HG03378 (cell line): ENCODE results near the gene CMTM3.
A peak's percentile ranks its signal among the peaks of the same experiment; 100 is the strongest.
"Not testable (repeated sequence)": the region's sequence is repeated elsewhere in the genome, so short reads cannot be mapped to it uniquely, and the experiment has no call there.

Experiments used
- ATAC-seq: cut with Tn5 transposase; IDR thresholded peaks from one replicate; pipeline ENCODE4 v1.9.1; 2021; ENCODE audit warnings: mild to moderate bottlenecking, moderate library complexity; ENCODE audit not compliant: unreplicated experiment

CMTM3 gene

GRCh38 chr16:66630561-66631260 is 26.2 kb downstream of the CMTM3 start:
- not testable (repeated sequence) for ATAC-seq

GRCh38 chr16:66631558-66631957 is 27.1 kb downstream of the CMTM3 start:
- not testable (repeated sequence) for ATAC-seq

- ATAC-seq, result no peak
Observed at GRCh38 chr16:66634527-66635196, 30.2 kb downstream of the CMTM3 start.

- no peak for ATAC-seq
Observed at GRCh38 chr16:66635406-66635805, 30.9 kb downstream of the CMTM3 start.

- ATAC-seq, result no peak
Observed at GRCh38 chr16:66636199-66636598, 31.7 kb downstream of the CMTM3 start.

- ATAC-seq, result no peak
Observed at GRCh38 chr16:66637806-66638205, 33.3 kb downstream of the CMTM3 start.

GRCh38 chr16:66639091-66639885 is 34.8 kb downstream of the CMTM3 start:
- ATAC-seq, result no peak

- no peak for ATAC-seq
Observed at GRCh38 chr16:66640724-66641314, 36.3 kb downstream of the CMTM3 start.

- ATAC-seq, result no peak
Observed at GRCh38 chr16:66641387-66641786, 36.9 kb downstream of the CMTM3 start.

GRCh38 chr16:66647866-66648265 is 43.4 kb downstream of the CMTM3 start:
- ATAC-seq, result no peak

GRCh38 chr16:66649167-66649566 is 44.7 kb downstream of the CMTM3 start:
- ATAC-seq, result no peak

GRCh38 chr16:66649636-66650205 is 45.2 kb downstream of the CMTM3 start:
- no peak for ATAC-seq

- peak; percentile 89 for ATAC-seq
Observed at GRCh38 chr16:66650707-66651473, 46.4 kb downstream of the CMTM3 start.

- ATAC-seq, result no peak
Observed at GRCh38 chr16:66651474-66651765, 46.9 kb downstream of the CMTM3 start.

- ATAC-seq, result no peak
Observed at GRCh38 chr16:66651965-66652364, 47.5 kb downstream of the CMTM3 start.

GRCh38 chr16:66652661-66653360 is 48.3 kb downstream of the CMTM3 start:
- no peak for ATAC-seq

- no peak for ATAC-seq
Observed at GRCh38 chr16:66653581-66654350, 49.3 kb downstream of the CMTM3 start.

- ATAC-seq, result no peak
Observed at GRCh38 chr16:66656547-66656946, 52.0 kb downstream of the CMTM3 start.
